Fibroblast of lung (primary cell): ENCODE measurements around the gene C17orf50.

Experiments used
- CTCF ChIP-seq, 2 donors: IDR thresholded peaks in 1 of 2; conservative IDR thresholded peaks in 1 of 2; 1 replicate in 1 of 2; 2 replicates in 1 of 2; pipeline ENCODE4 v1.5.1; 2011 to 2012; ENCODE audit warnings: low read length in 2 of 2, control low read depth in 1 of 2, inconsistent platforms in 1 of 2, low read depth in 1 of 2, mild to moderate bottlenecking in 1 of 2
- EZH2 ChIP-seq: IDR thresholded peaks from 2 replicates; pipeline ENCODE4 v1.5.1; 2012; ENCODE audit warnings: low read length, control low read depth, mild to moderate bottlenecking; ENCODE audit errors: missing control alignments

DNA sequence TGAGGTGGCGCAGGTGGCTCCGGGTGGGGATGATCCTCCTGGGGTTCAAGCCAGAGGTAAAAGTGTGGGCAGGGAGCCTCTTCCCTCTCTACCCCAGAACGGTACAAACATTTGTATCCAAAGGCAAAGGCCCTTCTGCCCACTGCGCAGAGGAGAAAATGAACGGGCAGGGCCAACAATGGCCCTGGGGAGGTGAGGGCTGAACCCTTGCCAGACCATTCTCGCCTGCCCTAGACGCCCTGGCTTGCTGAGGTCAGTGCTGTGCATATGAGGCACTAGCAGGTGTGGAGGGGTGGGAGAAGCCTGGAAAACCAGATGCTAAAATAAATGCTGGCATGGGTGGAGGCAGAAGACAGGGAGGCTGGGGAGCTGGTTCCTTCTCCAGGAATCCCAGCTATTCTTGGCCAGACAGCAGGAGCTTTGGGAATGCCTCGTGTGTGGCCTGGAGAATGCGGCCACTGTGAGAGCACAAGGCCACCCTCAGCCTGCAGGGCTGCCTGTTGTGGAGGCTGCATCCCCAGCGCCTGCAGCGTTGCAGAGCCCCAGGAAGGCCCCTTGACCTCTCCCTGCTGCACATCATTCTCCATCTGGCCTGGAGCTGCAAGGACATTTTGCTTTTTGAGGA lies 4.5 kb downstream of the C17orf50 start:
- TF ChIP-seq EZH2 (no peak), CTCF (conservative IDR thresholded peaks at IDR 0.05 in 1 of 2, IDR thresholded peaks at IDR 0.05 in 1 of 2; ENCODE audit: low read depth in 1 of 2, low read length in 2 of 2) (no peak)
